Neural cell (in vitro differentiated cells): ENCODE measurements around the gene OR1M1. TPM values are rescaled to one million over a fixed set of nuclear protein-coding genes. Genes with fewer than 3 reads are reported as not detected.

Experiments
- H2AFZ ChIP-seq: fragments of 200-600, 300-800 bp; sonication (generic), shearing (Covaris generic); 2 replicates; pipeline ENCODE4 v1.6.0; 2014; ENCODE audit warnings: low read depth, mild to moderate bottlenecking, antibody characterized with exemption, low read length, moderate library complexity
- H3F3A ChIP-seq: fragments of 200-600 bp; shearing (Covaris generic); 2 replicates; pipeline ENCODE4 v1.6.1; 2016; ENCODE audit warnings: mild to moderate bottlenecking, moderate library complexity, mixed read lengths, antibody characterized with exemption, low read length; ENCODE audit not compliant: insufficient read depth, poor library complexity, severe bottlenecking
- H3K27ac ChIP-seq: fragments of 200-600, 300-800 bp; sonication (generic), shearing (Covaris generic); 2 replicates; pipeline ENCODE4 v1.5.1; 2014; ENCODE audit warnings: mild to moderate bottlenecking, low read length, moderate library complexity
- H3K27me3 ChIP-seq: fragments of 300-800, 200-600 bp; sonication (generic), shearing (Covaris generic); 2 replicates; pipeline ENCODE4 v1.6.0; 2014; ENCODE audit warnings: mild to moderate bottlenecking, low read depth, low read length, moderate library complexity; ENCODE audit not compliant: insufficient read depth
- H3K36me3 ChIP-seq: fragments of 300-800, 200-600 bp; sonication (generic), shearing (Covaris generic); 2 replicates; pipeline ENCODE4 v1.5.1; 2014; ENCODE audit warnings: mild to moderate bottlenecking, antibody characterized with exemption, low read length, moderate library complexity; ENCODE audit not compliant: insufficient read depth
- H3K4me2 ChIP-seq: fragments of 300-800, 200-600 bp; sonication (generic), shearing (Covaris generic); 2 replicates; pipeline ENCODE4 v1.6.0; 2014; ENCODE audit warnings: mild to moderate bottlenecking, low read length
- H3K4me3 ChIP-seq: fragments of 300-800, 200-600 bp; sonication (generic), shearing (Covaris generic); 2 replicates; pipeline ENCODE4 v1.5.1; 2014; ENCODE audit warnings: mild to moderate bottlenecking, low read length, moderate library complexity
- H3K79me2 ChIP-seq: fragments of 200-600 bp; shearing (Covaris generic); replicated peaks from 2 replicates; pipeline ENCODE4 v1.6.0; 2014; ENCODE audit warnings: mild to moderate bottlenecking, low read length, moderate library complexity; ENCODE audit not compliant: insufficient read depth
- H3K9ac ChIP-seq: fragments of 300-800, 200-600 bp; sonication (generic), shearing (Covaris generic); 2 replicates; pipeline ENCODE4 v1.6.1; 2016; ENCODE audit warnings: mild to moderate bottlenecking, low read length, mixed read lengths
- H3K9me2 ChIP-seq: fragments of 200-600 bp; shearing (Covaris generic); 2 replicates; pipeline ENCODE4 v1.6.1; 2016; ENCODE audit warnings: mild to moderate bottlenecking, low read length, mixed read lengths; ENCODE audit not compliant: insufficient read depth
- H3K9me3 ChIP-seq: fragments of 200-600, 300-800 bp; sonication (generic), shearing (Covaris generic); 2 replicates; pipeline ENCODE4 v1.6.1; 2016; ENCODE audit warnings: mild to moderate bottlenecking, mixed run types, low read length, moderate library complexity, mixed read lengths
- H4K20me1 ChIP-seq: fragments of 200-600 bp; shearing (Covaris generic); 2 replicates; pipeline ENCODE4 v1.6.1; 2016; ENCODE audit warnings: mild to moderate bottlenecking, mixed run types; ENCODE audit not compliant: insufficient read depth
- EP300 ChIP-seq: fragments of 450-650 bp; conservative IDR thresholded peaks from 2 replicates; pipeline ENCODE4 v1.6.1; 2014; ENCODE audit warnings: antibody characterized with exemption, mild to moderate bottlenecking, moderate library complexity; ENCODE audit not compliant: poor library complexity, severe bottlenecking
- EZH2 ChIP-seq: fragments of 200-600, 300-800 bp; shearing (Covaris generic), sonication (generic); IDR thresholded peaks from 2 replicates; pipeline ENCODE4 v1.6.1; 2014; ENCODE audit warnings: antibody characterized with exemption, low read length, borderline replicate concordance, mild to moderate bottlenecking; ENCODE audit not compliant: insufficient read depth, poor library complexity, severe bottlenecking
- MXI1 ChIP-seq: fragments of 450-650 bp; conservative IDR thresholded peaks from 2 replicates; pipeline ENCODE4 v1.6.1; 2014; ENCODE audit warnings: antibody characterized with exemption, mild to moderate bottlenecking; ENCODE audit not compliant: poor library complexity, severe bottlenecking
- POLR2AphosphoS5 ChIP-seq: IDR thresholded peaks from 2 replicates; pipeline ENCODE4 v1.6.1; 2012
- RAD21 ChIP-seq: fragments of 450-650 bp; conservative IDR thresholded peaks from 2 replicates; pipeline ENCODE4 v1.6.1; 2014; ENCODE audit warnings: antibody characterized with exemption, mild to moderate bottlenecking, moderate library complexity
- SMC3 ChIP-seq: fragments of 450-650 bp; conservative IDR thresholded peaks from 2 replicates; pipeline ENCODE4 v1.6.1; 2014; ENCODE audit warnings: antibody characterized with exemption, mild to moderate bottlenecking, moderate library complexity; ENCODE audit not compliant: poor library complexity
- TAF1 ChIP-seq: IDR thresholded peaks from 2 replicates; pipeline ENCODE4 v1.6.1; 2012; ENCODE audit warnings: low read depth
- polyA plus RNA-seq: library from polyadenylated mRNA; depleted of rRNA; stranded (reverse); fragments of >200 nt; gene quantifications from 2 replicates; pipeline ENCODE4 v1.2.3, GENCODE V29; 2014
- TF ChIP-seq, protein P1 (sequence below): fragments of 450-650 bp; IDR thresholded peaks from 2 replicates; pipeline ENCODE4 v1.5.1; 2014; ENCODE audit warnings: antibody characterized with exemption, mild to moderate bottlenecking, moderate library complexity; ENCODE audit not compliant: poor library complexity, severe bottlenecking
- TF ChIP-seq, protein P2 (sequence below): IDR thresholded peaks from 2 replicates; pipeline ENCODE4 v1.6.1; 2012; ENCODE audit warnings: borderline replicate concordance

Gene OR1M1
- polyA plus RNA-seq, 1 donor from 2014 or later = not detected

DNA sequence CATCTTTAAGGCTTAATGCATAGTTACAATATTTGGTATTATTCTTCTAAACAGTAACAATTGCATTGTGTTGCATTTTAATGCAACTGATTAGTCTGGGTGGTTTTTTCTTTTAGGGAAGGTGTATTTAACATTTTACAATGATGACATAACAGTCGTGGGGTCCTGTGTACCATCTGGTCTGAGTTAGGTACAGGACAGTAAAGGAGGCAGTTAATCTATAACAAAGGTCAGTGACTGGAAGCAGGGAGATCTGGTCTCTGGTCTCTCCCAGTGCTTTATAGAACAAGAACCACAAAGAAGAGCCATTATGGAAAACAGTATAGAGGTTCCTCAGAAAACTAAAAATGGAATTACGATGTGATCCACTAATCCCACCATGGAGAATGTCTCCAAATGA lies 23.1 kb downstream of the OR1M1 start:
- Histone ChIP-seq H3K36me3 (no peaks in the 10 kb centered on the region), H3F3A (no peaks in the 10 kb centered on the region)
- TF ChIP-seq, protein P1, sequence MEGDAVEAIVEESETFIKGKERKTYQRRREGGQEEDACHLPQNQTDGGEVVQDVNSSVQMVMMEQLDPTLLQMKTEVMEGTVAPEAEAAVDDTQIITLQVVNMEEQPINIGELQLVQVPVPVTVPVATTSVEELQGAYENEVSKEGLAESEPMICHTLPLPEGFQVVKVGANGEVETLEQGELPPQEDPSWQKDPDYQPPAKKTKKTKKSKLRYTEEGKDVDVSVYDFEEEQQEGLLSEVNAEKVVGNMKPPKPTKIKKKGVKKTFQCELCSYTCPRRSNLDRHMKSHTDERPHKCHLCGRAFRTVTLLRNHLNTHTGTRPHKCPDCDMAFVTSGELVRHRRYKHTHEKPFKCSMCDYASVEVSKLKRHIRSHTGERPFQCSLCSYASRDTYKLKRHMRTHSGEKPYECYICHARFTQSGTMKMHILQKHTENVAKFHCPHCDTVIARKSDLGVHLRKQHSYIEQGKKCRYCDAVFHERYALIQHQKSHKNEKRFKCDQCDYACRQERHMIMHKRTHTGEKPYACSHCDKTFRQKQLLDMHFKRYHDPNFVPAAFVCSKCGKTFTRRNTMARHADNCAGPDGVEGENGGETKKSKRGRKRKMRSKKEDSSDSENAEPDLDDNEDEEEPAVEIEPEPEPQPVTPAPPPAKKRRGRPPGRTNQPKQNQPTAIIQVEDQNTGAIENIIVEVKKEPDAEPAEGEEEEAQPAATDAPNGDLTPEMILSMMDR = no peak
- TF ChIP-seq EP300 (no peak), RAD21 (no peak), POLR2AphosphoS5 (no peak), EZH2 (no peak), SMC3 (no peak), TAF1 (no peak), MXI1 (no peak)
- TF ChIP-seq, protein P2, sequence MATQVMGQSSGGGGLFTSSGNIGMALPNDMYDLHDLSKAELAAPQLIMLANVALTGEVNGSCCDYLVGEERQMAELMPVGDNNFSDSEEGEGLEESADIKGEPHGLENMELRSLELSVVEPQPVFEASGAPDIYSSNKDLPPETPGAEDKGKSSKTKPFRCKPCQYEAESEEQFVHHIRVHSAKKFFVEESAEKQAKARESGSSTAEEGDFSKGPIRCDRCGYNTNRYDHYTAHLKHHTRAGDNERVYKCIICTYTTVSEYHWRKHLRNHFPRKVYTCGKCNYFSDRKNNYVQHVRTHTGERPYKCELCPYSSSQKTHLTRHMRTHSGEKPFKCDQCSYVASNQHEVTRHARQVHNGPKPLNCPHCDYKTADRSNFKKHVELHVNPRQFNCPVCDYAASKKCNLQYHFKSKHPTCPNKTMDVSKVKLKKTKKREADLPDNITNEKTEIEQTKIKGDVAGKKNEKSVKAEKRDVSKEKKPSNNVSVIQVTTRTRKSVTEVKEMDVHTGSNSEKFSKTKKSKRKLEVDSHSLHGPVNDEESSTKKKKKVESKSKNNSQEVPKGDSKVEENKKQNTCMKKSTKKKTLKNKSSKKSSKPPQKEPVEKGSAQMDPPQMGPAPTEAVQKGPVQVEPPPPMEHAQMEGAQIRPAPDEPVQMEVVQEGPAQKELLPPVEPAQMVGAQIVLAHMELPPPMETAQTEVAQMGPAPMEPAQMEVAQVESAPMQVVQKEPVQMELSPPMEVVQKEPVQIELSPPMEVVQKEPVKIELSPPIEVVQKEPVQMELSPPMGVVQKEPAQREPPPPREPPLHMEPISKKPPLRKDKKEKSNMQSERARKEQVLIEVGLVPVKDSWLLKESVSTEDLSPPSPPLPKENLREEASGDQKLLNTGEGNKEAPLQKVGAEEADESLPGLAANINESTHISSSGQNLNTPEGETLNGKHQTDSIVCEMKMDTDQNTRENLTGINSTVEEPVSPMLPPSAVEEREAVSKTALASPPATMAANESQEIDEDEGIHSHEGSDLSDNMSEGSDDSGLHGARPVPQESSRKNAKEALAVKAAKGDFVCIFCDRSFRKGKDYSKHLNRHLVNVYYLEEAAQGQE = no peak

DNA sequence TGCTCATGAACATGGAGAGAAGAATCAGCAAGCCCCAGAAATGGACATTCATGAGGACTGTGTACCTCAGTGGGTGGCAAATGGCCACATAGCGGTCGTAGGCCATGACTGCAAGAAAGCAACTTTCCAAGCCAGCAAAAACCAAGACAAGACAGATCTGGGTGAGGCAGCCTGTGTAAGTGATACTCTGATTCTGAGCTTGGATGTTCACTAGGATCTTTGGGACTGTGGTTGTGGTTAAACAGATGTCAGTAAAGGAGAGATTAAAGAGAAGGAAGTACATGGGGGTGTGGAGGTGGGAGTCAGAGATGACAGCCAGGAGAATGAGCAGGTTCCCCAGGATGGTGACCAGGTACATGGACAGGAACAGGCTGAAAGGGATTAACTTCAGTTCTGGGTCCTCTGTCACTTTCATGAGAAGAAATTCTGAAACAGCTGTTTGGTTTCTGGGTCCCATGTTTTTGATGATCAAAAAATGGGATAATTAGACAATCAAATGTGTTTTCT lies 28.5 kb downstream of the OR1M1 start, which contains the start of gene OR7G1:
Gene OR7G1, minus strand, starts transcription at position 457 of the 507 bp plus-strand sequence. Its CDS starts 0 bp downstream, at position 457.
- H4K20me1 ChIP-seq = no peaks in the 10 kb centered on the region
- no peaks in the 10 kb centered on the region for H3F3A ChIP-seq
- H3K4me2 ChIP-seq = no peak within 1 kb of the TSS
- H3K27me3 ChIP-seq = no peaks in the 10 kb centered on the region
- TF ChIP-seq, protein P2 = no peak
- no peak for TF ChIP-seq POLR2AphosphoS5
- TF ChIP-seq SMC3 = no peak
- TF ChIP-seq EZH2 = no peak
- no peak for TF ChIP-seq RAD21
- TF ChIP-seq, protein P1 = no peak
- no peaks in the 10 kb centered on the region for H3K36me3 ChIP-seq
- H3K27ac ChIP-seq = no peak within 1 kb of the TSS
- no peaks in the 10 kb centered on the region for H3K9me2 ChIP-seq
- H3K9ac ChIP-seq = no peak within 1 kb of the TSS
- no peak within 1 kb of the TSS for H2AFZ ChIP-seq
- no peak within 1 kb of the TSS for H3K4me3 ChIP-seq
- H3K79me2 ChIP-seq = no peaks in the 10 kb centered on the region
- no peaks in the 10 kb centered on the region for H3K9me3 ChIP-seq

More for the DNA sequence above, 23.1 kb downstream of the OR1M1 start:
- Histone ChIP-seq H3K27ac (no peak overlapping the region), H3K79me2 (no peaks in the 10 kb centered on the region), H3K4me2 (no peak overlapping the region), H2AFZ (no peak overlapping the region), H3K9me2 (no peaks in the 10 kb centered on the region), H3K4me3 (no peak overlapping the region), H3K27me3 (no peaks in the 10 kb centered on the region), H3K9ac (no peak overlapping the region), H4K20me1 (no peaks in the 10 kb centered on the region), H3K9me3 (no peaks in the 10 kb centered on the region)
